ENCODE data around the gene PAM. TPM values are rescaled to one million over a fixed set of nuclear protein-coding genes. Genes with fewer than 3 reads are reported as not detected.

Gene PAM
- polyA plus RNA-seq, 1 donor (not counting 4 experiments of a cell fraction or from before 2014, with no cell fraction given), result 149 TPM

- H3K4me1 ChIP-seq (ENCODE audit: control insufficient read depth, extremely low read depth, insufficient read depth, low read length), result no peaks in the 10 kb centered on the region
- H4K20me1 ChIP-seq (ENCODE audit: control insufficient read depth, extremely low read depth, insufficient read depth, low read length), result no peaks in the 10 kb centered on the region
- TF ChIP-seq CTCF (optimal IDR thresholded peaks at IDR 0.05 in 1 of 3, IDR thresholded peaks at IDR 0.05 in 1 of 3, conservative IDR thresholded peaks at IDR 0.05 in 1 of 3; ENCODE audit: extremely low read depth in 1 of 3, insufficient read depth in 2 of 3, low read length in 3 of 3), result no peak
- no peak for TF ChIP-seq EZH2 (IDR thresholded peaks at IDR 0.05; ENCODE audit: low read length)
These were observed 251.8 kb downstream of the PAM start for GRCh38 chr5:103006921-103007320.

GRCh38 chr5:103010168-103010567, 255.1 kb downstream of the PAM start:
- no peak overlapping the region for H3K27ac ChIP-seq (ENCODE audit: control insufficient read depth, insufficient read depth, low read length)
- H3K9me3 ChIP-seq (ENCODE audit: control insufficient read depth, low read depth, low read length), result no peaks in the 10 kb centered on the region
- dilution Hi-C loops (cut with MboI; ENCODE audit: extremely low pct_ligation_motif_present, low sequenced_read_pairs), result no loop called here
- H3K9me1 ChIP-seq (ENCODE audit: control insufficient read depth, extremely low read depth, insufficient read depth, low read length), result no peaks in the 10 kb centered on the region
- no peaks in the 10 kb centered on the region for H3K27me3 ChIP-seq (ENCODE audit: control insufficient read depth, extremely low read depth, insufficient read depth, low read length)
- H3K36me3 ChIP-seq (ENCODE audit: control insufficient read depth in 2 of 2, extremely low read depth in 1 of 2, insufficient read depth in 2 of 2, low read length in 2 of 2), result peaks cover 0 to 5% of the 10 kb centered on the region in 2 experiments
- no peak overlapping the region for H2AFZ ChIP-seq (ENCODE audit: control insufficient read depth, low read length)
- no peak overlapping the region for H3K4me2 ChIP-seq (ENCODE audit: control insufficient read depth, extremely low read depth, insufficient read depth, low read depth, low read length)
- H3K4me3 ChIP-seq (ENCODE audit: control insufficient read depth in 2 of 3, extremely low read depth in 1 of 3, insufficient read depth in 2 of 3, low read depth in 1 of 3, low read length in 3 of 3), result no peak overlapping the region
- DNase-seq (ENCODE audit: low read depth, low spot score), result no peak
- no peaks in the 10 kb centered on the region for H4K20me1 ChIP-seq (ENCODE audit: control insufficient read depth, extremely low read depth, insufficient read depth, low read length)
- no peak for FAIRE-seq
- H3K4me1 ChIP-seq (ENCODE audit: control insufficient read depth, extremely low read depth, insufficient read depth, low read length), result no peaks in the 10 kb centered on the region
- no peaks in the 10 kb centered on the region for H3K79me2 ChIP-seq (ENCODE audit: control insufficient read depth, insufficient read depth, low read length)
- no peak overlapping the region for H3K9ac ChIP-seq (ENCODE audit: control insufficient read depth, extremely low read depth, insufficient read depth, low read length)
- TF ChIP-seq CTCF (optimal IDR thresholded peaks at IDR 0.05 in 1 of 3, IDR thresholded peaks at IDR 0.05 in 1 of 3, conservative IDR thresholded peaks at IDR 0.05 in 1 of 3; ENCODE audit: extremely low read depth in 1 of 3, insufficient read depth in 2 of 3, low read length in 3 of 3) (no peak), EZH2 (IDR thresholded peaks at IDR 0.05; ENCODE audit: low read length) (no peak)

More at GRCh38 chr5:103006921-103007320, 251.8 kb downstream of the PAM start:
- H3K36me3 ChIP-seq (ENCODE audit: control insufficient read depth in 2 of 2, extremely low read depth in 1 of 2, insufficient read depth in 2 of 2, low read length in 2 of 2), result peaks cover 0 to 8% of the 10 kb centered on the region in 2 experiments
- no peak overlapping the region for H3K4me3 ChIP-seq (ENCODE audit: control insufficient read depth in 2 of 3, extremely low read depth in 1 of 3, insufficient read depth in 2 of 3, low read depth in 1 of 3, low read length in 3 of 3)
- H3K9me1 ChIP-seq (ENCODE audit: control insufficient read depth, extremely low read depth, insufficient read depth, low read length), result peaks cover 3% of the 10 kb centered on the region
- FAIRE-seq (no peak), DNase-seq (ENCODE audit: low read depth, low spot score) (no peak)
- H3K9ac ChIP-seq (ENCODE audit: control insufficient read depth, extremely low read depth, insufficient read depth, low read length), result no peak overlapping the region
- H3K27ac ChIP-seq (ENCODE audit: control insufficient read depth, insufficient read depth, low read length), result no peak overlapping the region
- dilution Hi-C loops (cut with MboI; ENCODE audit: extremely low pct_ligation_motif_present, low sequenced_read_pairs), result no loop called here
- H3K4me2 ChIP-seq (ENCODE audit: control insufficient read depth, extremely low read depth, insufficient read depth, low read depth, low read length), result no peak overlapping the region
- H3K79me2 ChIP-seq (ENCODE audit: control insufficient read depth, insufficient read depth, low read length), result no peaks in the 10 kb centered on the region
- no peak overlapping the region for H2AFZ ChIP-seq (ENCODE audit: control insufficient read depth, low read length)
- H3K27me3 ChIP-seq (ENCODE audit: control insufficient read depth, extremely low read depth, insufficient read depth, low read length), result no peaks in the 10 kb centered on the region
- H3K9me3 ChIP-seq (ENCODE audit: control insufficient read depth, low read depth, low read length), result no peaks in the 10 kb centered on the region
